ENCODE measurements around the gene CCDC24.

The CCDC24 gene

GRCh38 chr1:43951021-43951985 lies 40.1 kb upstream of the CCDC24 start:
- no peak for TF ChIP-seq CEBPB (IDR thresholded peaks at IDR 0.05)
- no peak for TF ChIP-seq ZBTB7A (IDR thresholded peaks at IDR 0.05; ENCODE audit: low read depth)
- no peak for TF ChIP-seq NFIC (IDR thresholded peaks at IDR 0.05)
- TF ChIP-seq TEAD4 (IDR thresholded peaks at IDR 0.05): no peak
- TF ChIP-seq TAF1 (IDR thresholded peaks at IDR 0.05; ENCODE audit: low read depth): no peak
- TF ChIP-seq CREB1 (IDR thresholded peaks at IDR 0.05; ENCODE audit: low read depth): no peak
- no peak for TF ChIP-seq TCF12 (IDR thresholded peaks at IDR 0.05; ENCODE audit: low read depth)
- TF ChIP-seq RAD21 (IDR thresholded peaks at IDR 0.05; ENCODE audit: low read depth): no peak
- no peak for TF ChIP-seq YY1 (IDR thresholded peaks at IDR 0.05; ENCODE audit: low read depth)
- TF ChIP-seq EGR1 (IDR thresholded peaks at IDR 0.05): no peak
- TF ChIP-seq MAX (IDR thresholded peaks at IDR 0.05): no peak
- no peak for TF ChIP-seq REST (IDR thresholded peaks at IDR 0.05; ENCODE audit: low read depth)
- no peak for TF ChIP-seq USF1 (IDR thresholded peaks at IDR 0.05)

DNA sequence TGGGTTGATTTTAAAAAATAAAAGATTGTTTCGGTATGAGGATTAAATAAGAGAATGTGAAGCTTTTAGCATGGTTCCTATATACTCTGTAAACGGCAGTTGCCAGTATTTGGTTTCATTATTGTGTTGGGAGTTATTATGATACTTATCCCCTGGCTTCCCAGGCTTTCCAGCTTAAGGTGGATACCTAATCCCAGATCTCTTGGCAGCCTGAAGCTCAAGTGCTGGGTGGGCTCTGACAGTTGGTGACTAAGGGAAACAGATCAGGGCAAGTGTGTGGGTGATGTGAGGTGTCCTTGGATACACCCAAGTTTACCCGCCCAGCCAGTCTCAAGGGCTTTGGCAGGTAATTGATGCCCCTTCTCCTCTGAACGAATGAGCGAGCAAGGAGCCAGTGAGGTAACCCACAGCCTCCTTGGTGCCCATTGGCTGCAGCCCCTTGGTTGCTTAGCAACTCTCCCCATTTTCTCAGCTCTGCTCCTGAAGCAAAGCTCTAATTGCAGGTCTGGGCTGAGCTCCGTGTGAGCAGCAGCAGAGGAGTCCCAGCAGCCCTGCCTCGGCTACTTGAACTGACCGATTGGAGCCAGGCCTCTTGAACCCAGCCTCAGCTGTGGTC lies 38.6 kb upstream of the CCDC24 start:
- TF ChIP-seq YY1 (IDR thresholded peaks at IDR 0.05; ENCODE audit: low read depth) (no peak), TAF1 (IDR thresholded peaks at IDR 0.05; ENCODE audit: low read depth) (no peak), FOXM1 (IDR thresholded peaks at IDR 0.05; ENCODE audit: borderline replicate concordance, low read depth) (no peak), CREB1 (IDR thresholded peaks at IDR 0.05; ENCODE audit: low read depth) (no peak), EGR1 (IDR thresholded peaks at IDR 0.05) (no peak), TCF12 (IDR thresholded peaks at IDR 0.05; ENCODE audit: low read depth) (no peak), MAX (IDR thresholded peaks at IDR 0.05) (no peak), USF1 (IDR thresholded peaks at IDR 0.05) (no peak), CEBPB (IDR thresholded peaks at IDR 0.05) (no peak), EP300 (IDR thresholded peaks at IDR 0.05; ENCODE audit: borderline replicate concordance) (no peak), RAD21 (IDR thresholded peaks at IDR 0.05; ENCODE audit: low read depth) (no peak), NFIC (IDR thresholded peaks at IDR 0.05) (no peak), TEAD4 (IDR thresholded peaks at IDR 0.05) (no peak), REST (IDR thresholded peaks at IDR 0.05; ENCODE audit: low read depth) (no peak)

DNA sequence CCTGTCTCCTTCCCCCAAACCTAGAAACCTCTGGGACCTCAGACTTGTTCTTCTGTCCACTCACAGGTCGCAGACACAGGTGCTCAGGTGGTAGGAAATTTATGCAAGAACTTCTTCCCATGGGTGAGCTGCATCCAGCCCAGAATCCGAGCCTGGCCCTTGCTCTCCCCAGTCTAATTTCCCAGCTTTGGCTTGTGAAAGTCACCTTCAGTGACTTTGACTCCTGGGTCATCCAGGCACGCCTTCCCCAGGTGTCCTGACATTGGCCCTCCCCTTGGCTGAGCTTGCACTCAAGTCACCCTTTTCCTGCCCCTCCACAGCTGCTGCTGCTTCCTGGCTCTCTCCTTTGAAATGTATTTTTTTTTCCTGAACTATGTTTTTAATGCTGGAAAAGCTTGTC lies 38.0 kb upstream of the CCDC24 start:
- TF ChIP-seq TAF1 (IDR thresholded peaks at IDR 0.05; ENCODE audit: low read depth) (no peak), YY1 (IDR thresholded peaks at IDR 0.05; ENCODE audit: low read depth) (no peak), CEBPB (IDR thresholded peaks at IDR 0.05) (no peak), RAD21 (IDR thresholded peaks at IDR 0.05; ENCODE audit: low read depth) (no peak), FOXM1 (IDR thresholded peaks at IDR 0.05; ENCODE audit: borderline replicate concordance, low read depth) (no peak), CREB1 (IDR thresholded peaks at IDR 0.05; ENCODE audit: low read depth) (no peak), ZBTB7A (IDR thresholded peaks at IDR 0.05; ENCODE audit: low read depth) (no peak), REST (IDR thresholded peaks at IDR 0.05; ENCODE audit: low read depth) (no peak), USF1 (IDR thresholded peaks at IDR 0.05) (no peak), TEAD4 (IDR thresholded peaks at IDR 0.05) (no peak), MAX (IDR thresholded peaks at IDR 0.05) (no peak), EP300 (IDR thresholded peaks at IDR 0.05; ENCODE audit: borderline replicate concordance) (no peak), NFIC (IDR thresholded peaks at IDR 0.05) (no peak), TCF12 (IDR thresholded peaks at IDR 0.05; ENCODE audit: low read depth) (no peak), EGR1 (IDR thresholded peaks at IDR 0.05) (no peak)
